Stimulated activated naive CD8-positive, alpha-beta T cell treated with anti-CD3 and anti-CD28 coated beads, Interleukin-15, amount 100 ng/mL, for 72 hours (primary cell): ENCODE results near the gene MYO7A.

Experiments used
- ATAC-seq: fragments of 150-1000 bp; cut with Tn5 transposase; 2 replicates; pipeline ENCODE4 v1.10.0; 2021; ENCODE audit warnings: mild to moderate bottlenecking, moderate library complexity
- DNase-seq, 2 donors: peaks; one replicate each; pipeline ENCODE4 v3.0.0; 2021 to 2022
- H3K27ac Mint-ChIP-seq, 2 donors: one replicate each; pipeline ENCODE4 v1.8.0; 2022; ENCODE audit warnings: mild to moderate bottlenecking in 2 of 2, mixed read lengths in 2 of 2, moderate library complexity in 2 of 2
- H3K27me3 Mint-ChIP-seq: one replicate; pipeline ENCODE4 v1.8.0; 2022; ENCODE audit warnings: mixed read lengths
- H3K4me1 Mint-ChIP-seq: one replicate; pipeline ENCODE4 v1.8.0; 2022; ENCODE audit warnings: mild to moderate bottlenecking, mixed read lengths
- H3K4me3 Mint-ChIP-seq, 2 donors: one replicate each; pipeline ENCODE4 v1.8.0; 2022; ENCODE audit warnings: mild to moderate bottlenecking in 2 of 2, mixed read lengths in 2 of 2, moderate library complexity in 1 of 2
- H3K9me3 Mint-ChIP-seq, 2 donors: one replicate each; pipeline ENCODE4 v1.8.0; 2022; ENCODE audit warnings: mixed read lengths in 2 of 2

MYO7A gene

DNA sequence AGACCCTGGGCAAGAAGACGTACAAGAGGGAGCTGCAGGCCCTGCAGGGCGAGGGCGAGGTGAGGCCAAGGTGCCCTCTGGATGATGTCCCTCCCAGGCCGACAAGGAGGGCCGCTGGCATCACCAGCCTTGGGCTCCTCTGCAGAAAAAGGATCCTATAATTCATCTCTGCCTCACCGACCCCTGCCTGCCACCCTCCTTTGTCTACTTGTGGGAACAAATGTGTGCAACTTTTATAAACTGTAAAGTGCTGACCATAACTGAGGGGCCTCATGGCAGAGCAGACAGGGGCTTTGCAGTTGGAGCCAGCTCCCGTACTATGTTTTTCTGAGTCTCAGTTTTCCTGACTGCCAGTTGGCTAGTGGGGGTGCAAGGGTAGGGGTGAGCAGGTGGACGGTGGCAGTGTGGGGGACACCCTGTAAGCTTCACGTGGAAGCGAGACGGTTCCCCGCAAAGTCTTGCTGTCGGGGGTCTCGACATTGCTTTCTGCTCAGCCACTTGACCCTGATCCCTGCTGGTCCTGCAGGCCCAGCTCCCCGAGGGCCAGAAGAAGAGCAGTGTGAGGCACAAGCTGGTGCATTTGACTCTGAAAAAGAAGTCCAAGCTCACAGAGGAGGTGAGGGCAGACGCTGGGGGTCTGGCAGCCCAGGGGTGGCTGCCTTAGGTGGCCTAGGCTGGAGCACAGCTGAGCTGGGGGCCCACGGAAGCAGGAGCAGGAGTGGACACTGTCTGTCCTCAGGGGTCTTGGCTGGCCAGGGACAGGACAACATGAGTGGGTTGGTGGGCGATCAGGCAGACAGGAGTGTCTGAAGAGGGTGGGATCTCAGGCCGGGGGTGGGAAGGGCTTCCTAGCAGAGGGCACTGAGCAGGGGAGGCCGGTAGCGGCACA is 54.7 kb downstream of the MYO7A start:
- no peaks in the 10 kb centered on the region for H3K4me1 Mint-ChIP-seq

DNA sequence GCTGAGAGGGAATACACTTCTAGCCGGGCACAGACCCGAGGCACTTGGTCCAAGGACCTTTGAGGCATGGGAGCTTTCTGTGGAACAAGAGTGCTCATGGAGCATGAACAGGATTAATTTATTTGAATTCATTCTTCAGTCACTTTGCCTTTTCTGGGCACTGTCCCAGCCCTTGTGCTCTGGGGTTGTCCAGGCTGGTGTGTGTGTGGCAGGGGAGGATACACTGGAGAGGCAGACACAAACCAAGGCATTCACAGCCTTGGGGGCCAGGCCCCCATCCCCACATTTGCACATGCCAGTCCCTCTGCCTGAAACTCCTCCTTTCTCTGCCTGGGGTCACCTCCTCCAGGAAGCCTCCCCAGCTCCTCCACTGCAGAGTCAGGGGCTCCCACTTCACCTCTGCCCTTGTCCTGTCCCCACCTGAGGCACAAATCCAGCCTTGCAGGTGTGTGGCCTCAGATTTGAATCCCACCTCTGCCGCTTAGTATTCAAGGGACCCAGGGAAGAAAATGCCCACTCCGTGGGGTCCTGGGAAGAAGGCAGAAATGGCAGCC is 55.5 kb downstream of the MYO7A start:
- DNase-seq (no peak), ATAC-seq (no peak)
- no peak overlapping the region for H3K4me3 Mint-ChIP-seq
- no peaks in the 10 kb centered on the region for H3K4me1 Mint-ChIP-seq
- peaks cover 0 to 1% of the 10 kb centered on the region in 2 donors for H3K9me3 Mint-ChIP-seq
- H3K27me3 Mint-ChIP-seq, result no peaks in the 10 kb centered on the region
- peak overlapping the region; percentile 54 to 61 for H3K27ac Mint-ChIP-seq

More for the DNA sequence above, 54.7 kb downstream of the MYO7A start:
- H3K4me3 Mint-ChIP-seq, result no peak overlapping the region
- no peak for DNase-seq
- H3K27ac Mint-ChIP-seq, result peak overlapping the region in 1 of 2 donors; percentile 38
- H3K27me3 Mint-ChIP-seq, result no peaks in the 10 kb centered on the region
- no peak for ATAC-seq
- H3K9me3 Mint-ChIP-seq, result peaks cover 0 to 7% of the 10 kb centered on the region in 2 donors

DNA sequence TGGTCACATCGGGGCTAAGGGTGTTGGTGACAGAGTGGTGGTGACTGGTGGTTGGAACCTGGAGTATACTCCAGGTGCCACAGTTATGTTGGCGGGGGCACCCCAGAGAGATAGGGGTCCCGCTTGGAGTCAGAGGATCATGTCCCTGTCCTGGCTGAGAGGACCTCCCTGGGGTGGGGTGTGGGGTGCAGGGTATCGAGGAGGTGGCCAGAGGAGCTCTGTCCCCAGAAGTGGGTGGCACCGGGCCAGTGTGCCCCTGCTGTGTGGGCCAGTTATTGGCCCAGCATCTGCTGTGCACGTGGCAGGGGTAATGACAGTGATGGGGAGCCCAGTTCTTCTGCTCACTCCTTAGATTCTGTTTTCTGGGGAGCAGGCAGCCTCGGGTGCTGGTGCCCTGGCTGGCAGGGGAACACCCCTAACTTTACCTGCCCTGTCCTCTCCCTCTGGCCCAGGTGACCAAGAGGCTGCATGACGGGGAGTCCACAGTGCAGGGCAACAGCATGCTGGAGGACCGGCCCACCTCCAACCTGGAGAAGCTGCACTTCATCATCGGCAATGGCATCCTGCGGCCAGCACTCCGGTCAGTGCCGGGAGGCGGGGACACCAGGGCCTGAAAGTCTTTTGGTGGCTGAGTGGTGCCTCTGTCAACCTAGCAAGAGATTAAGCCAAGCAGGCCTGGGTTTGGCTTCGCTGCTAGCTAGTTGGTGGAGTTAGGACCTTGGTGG is 56.3 kb downstream of the MYO7A start:
- Mint-ChIP-seq H3K27ac (peak overlapping the region in 1 of 2 donors; percentile 54), H3K27me3 (no peaks in the 10 kb centered on the region), H3K9me3 (no peaks in the 10 kb centered on the region), H3K4me3 (no peak overlapping the region), H3K4me1 (no peaks in the 10 kb centered on the region)
- DNase-seq, result no peak
- no peak for ATAC-seq

DNA sequence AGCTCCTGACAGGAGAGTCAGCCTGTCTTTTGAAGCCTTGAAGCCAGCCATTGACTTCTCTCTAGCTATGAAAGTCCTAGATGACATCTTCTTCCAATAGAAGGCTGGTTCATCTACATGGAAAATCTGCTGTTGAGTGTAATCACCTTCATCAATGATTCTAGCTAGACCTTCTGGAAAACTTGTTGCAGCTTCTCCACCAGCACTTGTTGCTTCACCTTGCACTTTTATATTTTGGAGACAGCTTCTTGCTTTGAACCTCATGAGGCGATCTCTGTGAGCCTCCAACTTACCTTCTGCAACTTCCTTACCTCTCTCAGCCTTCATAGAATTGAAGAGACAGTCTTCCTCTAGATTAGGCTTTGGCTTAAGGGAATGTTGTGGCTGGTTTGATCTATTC is 58.3 kb downstream of the MYO7A start:
- no peaks in the 10 kb centered on the region for H3K4me1 Mint-ChIP-seq
- no peak overlapping the region for H3K4me3 Mint-ChIP-seq
- ATAC-seq, result no peak
- no peaks in the 10 kb centered on the region for H3K9me3 Mint-ChIP-seq
- H3K27ac Mint-ChIP-seq, result peak overlapping the region; percentile 5 to 74
- H3K27me3 Mint-ChIP-seq, result no peaks in the 10 kb centered on the region
- DNase-seq, result no peak

DNA sequence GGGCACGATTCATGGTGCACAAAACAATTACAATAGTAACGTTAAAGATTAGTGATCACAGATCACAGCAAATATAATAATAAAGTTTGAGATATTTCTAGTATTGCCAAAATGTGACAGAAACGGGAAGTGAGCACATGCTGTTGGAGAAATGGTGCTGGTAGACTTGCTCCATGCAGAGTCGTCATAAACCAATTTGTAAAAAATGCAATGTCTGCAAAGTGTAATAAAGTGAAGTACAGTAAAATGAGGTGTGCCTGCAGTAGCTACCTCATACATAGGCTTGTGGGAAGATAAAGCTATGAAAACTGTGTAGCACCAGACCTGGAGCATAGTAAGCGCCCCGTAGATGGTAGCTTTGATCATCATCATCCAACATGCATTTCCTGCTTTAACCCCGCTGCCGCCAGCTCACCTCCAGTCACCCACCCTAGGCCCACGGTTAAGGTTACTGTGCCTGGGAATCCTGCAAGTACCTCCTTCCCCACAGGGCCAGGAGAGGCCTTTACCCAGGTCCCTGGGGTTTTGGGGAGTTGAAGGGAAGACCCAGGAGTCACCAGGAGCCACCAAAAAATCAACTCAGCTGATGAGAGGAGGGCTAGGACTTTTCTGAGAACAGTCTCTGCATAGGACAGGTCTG is 59.2 kb downstream of the MYO7A start:
- Mint-ChIP-seq H3K27me3 (no peaks in the 10 kb centered on the region), H3K4me3 (no peak overlapping the region), H3K4me1 (no peaks in the 10 kb centered on the region), H3K27ac (peak overlapping the region in 1 of 2 donors; percentile 22), H3K9me3 (no peaks in the 10 kb centered on the region)
- ATAC-seq (no peak), DNase-seq (no peak)

DNA sequence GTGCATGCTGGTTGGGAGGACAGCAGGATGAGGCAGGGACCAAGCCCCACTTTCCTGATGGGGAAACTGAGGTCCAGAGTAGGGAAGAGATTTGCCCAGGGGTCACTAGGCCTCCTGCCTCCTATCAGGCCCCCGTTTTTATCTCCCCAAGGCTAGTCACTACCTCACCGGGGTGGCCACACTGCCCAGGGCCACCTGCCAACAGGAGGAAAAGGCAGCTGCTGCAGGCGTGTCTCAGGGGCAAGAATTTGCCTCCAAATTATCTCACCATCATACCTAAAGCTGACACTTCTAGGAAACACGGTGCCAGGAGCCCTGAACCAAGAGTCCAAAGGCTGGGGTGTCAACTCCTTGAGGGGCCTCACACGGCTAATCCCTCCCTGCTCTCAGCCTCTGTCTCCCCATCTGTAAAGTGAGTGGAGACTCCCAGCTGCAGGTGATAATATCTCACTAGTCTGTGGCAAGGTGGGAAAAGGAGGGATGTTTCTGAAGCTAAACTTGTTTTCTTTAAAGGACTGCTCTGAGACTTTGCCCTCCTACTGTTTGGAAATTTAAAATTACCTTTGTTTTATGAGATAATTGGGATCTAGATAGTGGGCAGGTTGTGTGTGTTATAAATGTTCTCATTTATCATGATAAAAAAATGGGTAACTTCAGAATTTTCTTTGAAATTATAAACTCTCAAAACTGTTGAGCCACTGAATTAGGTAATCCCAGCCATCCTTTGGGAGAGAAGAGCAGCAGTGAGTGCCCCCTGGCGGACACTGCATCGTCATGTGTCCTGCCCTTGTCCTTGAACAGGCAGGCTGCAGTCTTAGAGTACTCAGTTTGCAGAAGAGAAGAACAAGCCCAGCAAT is 60.0 kb downstream of the MYO7A start:
- no peaks in the 10 kb centered on the region for H3K27me3 Mint-ChIP-seq
- H3K9me3 Mint-ChIP-seq, result no peaks in the 10 kb centered on the region
- DNase-seq, result peak; percentile 60 to 70
- no peak overlapping the region for H3K4me3 Mint-ChIP-seq
- H3K27ac Mint-ChIP-seq, result no peak overlapping the region
- no peaks in the 10 kb centered on the region for H3K4me1 Mint-ChIP-seq
- peak; percentile 64 for ATAC-seq

DNA sequence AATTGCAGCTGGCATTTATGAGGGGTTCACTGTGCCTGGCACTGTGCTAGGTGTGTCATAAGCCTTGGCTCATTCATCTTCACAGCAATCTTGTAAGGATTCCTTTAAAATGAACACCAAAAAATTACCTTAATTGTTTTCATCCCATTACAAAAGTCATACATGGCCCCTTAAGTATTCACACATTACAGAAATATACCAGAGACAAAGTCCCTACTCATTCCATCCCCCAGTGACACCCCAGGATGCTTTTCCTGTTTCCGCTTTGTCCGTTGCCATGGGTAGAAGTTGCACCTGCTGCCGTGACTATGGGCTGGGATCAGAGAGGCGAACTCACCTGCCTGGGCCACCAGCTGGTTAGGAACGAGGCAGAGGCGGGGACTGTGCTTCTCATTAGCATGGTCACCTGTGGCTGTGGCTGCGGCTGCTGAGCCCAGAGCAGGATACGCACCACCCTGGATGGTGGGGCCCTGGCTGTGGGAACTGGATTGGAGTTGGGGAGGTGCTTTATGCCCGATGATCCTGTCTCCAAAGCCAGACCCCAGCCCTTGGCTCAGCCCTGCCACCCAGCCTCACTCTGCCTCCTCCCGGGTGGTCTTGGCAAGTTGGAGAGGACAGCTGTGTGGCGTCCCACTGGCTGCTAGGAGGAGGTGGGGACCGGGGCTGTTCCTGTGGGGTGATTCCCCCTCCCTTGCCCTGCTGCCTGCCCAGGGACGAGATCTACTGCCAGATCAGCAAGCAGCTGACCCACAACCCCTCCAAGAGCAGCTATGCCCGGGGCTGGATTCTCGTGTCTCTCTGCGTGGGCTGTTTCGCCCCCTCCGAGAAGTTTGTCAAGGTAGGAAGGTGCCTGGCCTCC is 60.8 kb downstream of the MYO7A start:
- Mint-ChIP-seq H3K9me3 (no peaks in the 10 kb centered on the region), H3K4me3 (no peak overlapping the region), H3K27ac (no peak overlapping the region), H3K27me3 (no peaks in the 10 kb centered on the region), H3K4me1 (no peaks in the 10 kb centered on the region)
- no peak for DNase-seq
- ATAC-seq, result no peak

DNA sequence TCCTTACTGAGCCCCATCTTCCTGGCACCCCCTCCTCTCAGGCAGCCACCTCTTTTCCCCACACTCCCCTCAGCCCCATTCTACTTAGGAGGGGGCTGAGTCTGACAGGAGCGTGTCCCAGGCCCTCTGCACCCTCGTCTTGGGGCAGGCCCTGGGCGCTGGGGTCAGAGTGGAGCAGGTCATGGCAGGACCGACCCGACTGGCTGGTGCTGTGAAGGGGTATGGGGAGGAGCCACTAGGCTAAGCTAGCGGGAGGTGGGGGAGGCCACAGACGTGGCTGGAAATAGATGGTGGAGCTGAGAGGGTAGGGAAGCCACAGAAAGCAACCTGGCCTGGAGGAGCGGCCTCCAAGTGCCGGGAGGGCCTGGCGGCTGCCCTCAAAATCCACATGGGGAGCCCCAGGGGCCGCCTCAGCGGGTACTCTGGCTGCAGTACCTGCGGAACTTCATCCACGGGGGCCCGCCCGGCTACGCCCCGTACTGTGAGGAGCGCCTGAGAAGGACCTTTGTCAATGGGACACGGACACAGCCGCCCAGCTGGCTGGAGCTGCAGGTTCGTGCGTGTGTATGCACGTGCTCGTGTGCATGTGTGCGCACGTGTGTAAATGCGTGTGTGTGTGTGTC is 61.7 kb downstream of the MYO7A start:
- no peaks in the 10 kb centered on the region for H3K9me3 Mint-ChIP-seq
- H3K27me3 Mint-ChIP-seq, result no peaks in the 10 kb centered on the region
- ATAC-seq (peak; percentile 20), DNase-seq (no peak)
- H3K27ac Mint-ChIP-seq, result no peak overlapping the region
- H3K4me1 Mint-ChIP-seq, result no peaks in the 10 kb centered on the region
- H3K4me3 Mint-ChIP-seq, result no peak overlapping the region

DNA sequence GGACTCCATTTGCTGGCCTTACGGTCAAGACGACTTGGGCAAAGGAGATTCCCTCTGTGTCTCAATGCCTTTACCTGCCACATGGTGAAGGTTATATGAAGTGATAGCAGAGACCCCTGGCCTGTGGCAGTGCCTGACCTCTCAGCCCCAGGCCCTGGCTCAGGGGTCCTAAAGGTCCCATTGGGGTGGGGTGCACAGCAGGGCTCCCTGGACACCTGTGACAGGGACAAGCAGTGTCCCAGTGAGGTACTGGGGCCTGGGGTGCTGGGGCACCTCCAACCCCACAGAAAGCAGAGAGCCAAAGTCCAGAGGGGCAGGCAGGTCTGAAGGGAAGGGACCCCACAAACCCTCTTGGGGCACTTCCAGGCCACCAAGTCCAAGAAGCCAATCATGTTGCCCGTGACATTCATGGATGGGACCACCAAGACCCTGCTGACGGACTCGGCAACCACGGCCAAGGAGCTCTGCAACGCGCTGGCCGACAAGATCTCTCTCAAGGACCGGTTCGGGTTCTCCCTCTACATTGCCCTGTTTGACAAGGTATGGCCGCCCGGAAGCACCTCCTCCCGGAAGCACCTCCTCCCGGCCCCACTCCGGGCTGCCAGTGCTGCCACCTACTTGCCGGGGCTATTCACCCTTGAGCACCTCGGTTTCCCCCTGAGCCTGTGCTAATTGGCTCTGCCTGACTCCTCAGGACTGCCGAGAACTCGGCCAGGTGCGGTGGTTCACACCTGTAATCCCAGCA is 62.5 kb downstream of the MYO7A start:
- ATAC-seq (no peak), DNase-seq (no peak)
- Mint-ChIP-seq H3K27ac (no peak overlapping the region), H3K9me3 (no peaks in the 10 kb centered on the region), H3K4me1 (no peaks in the 10 kb centered on the region), H3K27me3 (no peaks in the 10 kb centered on the region), H3K4me3 (no peak overlapping the region)

DNA sequence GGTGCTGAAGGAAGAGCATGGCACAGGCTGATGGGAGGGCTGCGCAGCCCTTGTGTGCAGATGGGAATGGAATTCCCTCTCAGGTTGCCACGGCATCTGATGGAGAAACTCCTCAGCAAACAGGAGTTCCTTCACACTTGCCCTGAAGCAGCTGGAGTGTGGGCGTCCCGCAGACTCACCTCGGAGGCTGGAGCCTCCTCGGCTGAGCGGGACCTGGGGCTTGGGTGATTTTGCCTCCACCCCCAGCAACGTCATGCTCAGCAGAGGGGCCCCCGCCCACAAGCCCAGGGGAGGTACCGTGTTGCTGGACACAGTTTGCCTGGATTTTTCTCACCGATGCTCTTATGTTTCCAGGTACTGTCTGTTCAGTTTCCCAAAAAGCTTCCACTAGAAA is 63.4 kb downstream of the MYO7A start:
- no peaks in the 10 kb centered on the region for H3K4me1 Mint-ChIP-seq
- no peak overlapping the region for H3K27ac Mint-ChIP-seq
- H3K27me3 Mint-ChIP-seq, result no peaks in the 10 kb centered on the region
- no peak overlapping the region for H3K4me3 Mint-ChIP-seq
- DNase-seq (no peak), ATAC-seq (peak; percentile 2)
- no peaks in the 10 kb centered on the region for H3K9me3 Mint-ChIP-seq

DNA sequence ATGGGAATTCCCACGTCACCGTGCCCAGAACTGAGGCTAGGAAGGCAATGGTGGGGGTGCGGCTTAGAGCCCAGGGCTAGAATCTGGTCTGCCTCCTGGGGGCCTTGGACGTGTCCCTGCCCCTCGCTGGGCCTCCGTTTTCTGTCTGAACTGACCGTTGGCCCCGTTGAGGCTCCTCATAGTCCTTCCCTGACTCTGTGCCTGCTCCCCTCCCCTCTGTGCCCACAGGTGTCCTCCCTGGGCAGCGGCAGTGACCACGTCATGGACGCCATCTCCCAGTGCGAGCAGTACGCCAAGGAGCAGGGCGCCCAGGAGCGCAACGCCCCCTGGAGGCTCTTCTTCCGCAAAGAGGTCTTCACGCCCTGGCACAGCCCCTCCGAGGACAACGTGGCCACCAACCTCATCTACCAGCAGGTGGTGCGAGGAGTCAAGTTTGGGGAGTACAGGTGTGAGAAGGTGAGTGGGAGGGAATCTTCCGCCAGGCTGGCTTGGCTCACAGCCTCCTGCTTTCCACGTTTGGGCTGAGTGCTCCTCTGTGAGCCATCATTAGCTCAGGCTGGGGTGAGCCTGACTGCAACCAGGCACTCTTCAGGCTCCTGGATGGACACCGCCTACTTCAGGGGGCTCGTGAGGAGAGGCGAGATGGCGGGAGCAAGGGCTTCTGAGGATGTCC is 63.9 kb downstream of the MYO7A start:
- no peaks in the 10 kb centered on the region for H3K27me3 Mint-ChIP-seq
- H3K4me3 Mint-ChIP-seq, result peak overlapping the region; percentile 34 to 44
- peak; percentile 85 for ATAC-seq
- no peaks in the 10 kb centered on the region for H3K9me3 Mint-ChIP-seq
- H3K27ac Mint-ChIP-seq, result peak overlapping the region in 1 of 2 donors; percentile 50
- no peaks in the 10 kb centered on the region for H3K4me1 Mint-ChIP-seq
- peak; percentile 67 to 82 for DNase-seq

DNA sequence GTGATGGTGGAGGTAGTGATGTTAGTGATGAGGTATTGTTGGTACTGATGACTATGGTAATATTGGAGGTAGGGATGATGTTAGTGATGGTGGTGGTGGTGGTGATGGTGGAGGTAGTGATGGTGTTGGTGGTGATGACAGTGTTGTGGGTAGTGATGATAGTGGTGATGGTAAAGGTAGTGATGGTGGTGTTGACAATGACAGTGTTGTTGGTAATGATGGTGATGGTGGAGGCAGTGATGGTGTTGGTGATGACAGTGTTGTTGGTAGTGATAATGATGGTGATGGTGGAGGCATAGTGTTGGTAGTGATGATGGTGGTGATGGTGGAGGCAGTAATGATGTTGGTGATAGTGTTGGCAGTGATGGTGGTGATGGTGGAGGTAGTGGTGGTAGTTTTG is 65.1 kb downstream of the MYO7A start:
- no peaks in the 10 kb centered on the region for H3K9me3 Mint-ChIP-seq
- H3K4me3 Mint-ChIP-seq, result no peak overlapping the region
- DNase-seq, result no peak
- no peaks in the 10 kb centered on the region for H3K4me1 Mint-ChIP-seq
- no peak overlapping the region for H3K27ac Mint-ChIP-seq
- no peak for ATAC-seq
- H3K27me3 Mint-ChIP-seq, result no peaks in the 10 kb centered on the region
